ENCODE measurements around the gene ZDHHC13.

GRCh38 chr11:19076744-19077589 lies 40.0 kb upstream of the ZDHHC13 start:
- TF ChIP-seq CTCF (IDR thresholded peaks at IDR 0.05), result peak; percentile 67 to 89 (median 72)
- TF ChIP-seq POLR2A (IDR thresholded peaks at IDR 0.05), result no peak
